Fibroblast of lung (primary cell): ENCODE data around the gene AP2A2. TPM values are rescaled to one million over a fixed set of nuclear protein-coding genes. Genes with fewer than 3 reads are reported as not detected.

Experiments used
- DNase-seq, 2 donors: peaks; one replicate each; pipeline versions ENCODE4 v3.0.0 to v3.0.0-alpha.2; 2010; ENCODE audit warnings: low read depth in 2 of 2
- H2AFZ ChIP-seq: 2 replicates; pipeline ENCODE4 v1.5.1; 2012; ENCODE audit warnings: low read length, control low read depth, inconsistent platforms
- H3K27ac ChIP-seq: 2 replicates; pipeline ENCODE4 v1.5.1; 2011; ENCODE audit warnings: low read length, control low read depth; ENCODE audit not compliant: insufficient read depth
- H3K27me3 ChIP-seq: 2 replicates; pipeline ENCODE4 v1.5.1; 2011; ENCODE audit warnings: mild to moderate bottlenecking, low read length; ENCODE audit not compliant: control insufficient read depth, insufficient read depth
- H3K36me3 ChIP-seq: 2 replicates; pipeline ENCODE4 v1.5.1; 2011; ENCODE audit warnings: low read length; ENCODE audit not compliant: control insufficient read depth, insufficient read depth
- H3K4me1 ChIP-seq: 2 replicates; pipeline ENCODE4 v1.5.1; 2011; ENCODE audit warnings: low read length; ENCODE audit not compliant: control insufficient read depth, insufficient read depth; ENCODE audit errors: extremely low read depth
- H3K4me2 ChIP-seq: 2 replicates; pipeline ENCODE4 v1.5.1; 2011; ENCODE audit warnings: low read length, control low read depth; ENCODE audit not compliant: insufficient read depth; ENCODE audit errors: extremely low read depth
- H3K4me3 ChIP-seq, 4 experiments: fragments of 200-600 bp in 1 of 4; sonication (generic) in 1 of 4; replicated peaks in 1 of 4; 2 replicates each; pipeline ENCODE4 v1.5.1; 2011 to 2016; ENCODE audit warnings: low read length in 4 of 4, low read depth in 3 of 4, mild to moderate bottlenecking in 3 of 4, control low read depth in 2 of 4, inconsistent platforms in 1 of 4, mixed read lengths in 1 of 4; ENCODE audit not compliant: insufficient read depth in 1 of 4; ENCODE audit errors: control extremely low read depth in 1 of 4
- H3K79me2 ChIP-seq: 2 replicates; pipeline ENCODE4 v1.5.1; 2012; ENCODE audit warnings: mild to moderate bottlenecking, low read length, inconsistent platforms; ENCODE audit not compliant: control insufficient read depth, insufficient read depth
- H3K9ac ChIP-seq: 2 replicates; pipeline ENCODE4 v1.5.1; 2011; ENCODE audit warnings: mild to moderate bottlenecking, low read length, control low read depth; ENCODE audit not compliant: insufficient read depth
- H3K9me3 ChIP-seq: 2 replicates; pipeline ENCODE4 v1.5.1; 2012; ENCODE audit warnings: low read depth, low read length; ENCODE audit not compliant: control insufficient read depth, insufficient read depth
- H4K20me1 ChIP-seq: 2 replicates; pipeline ENCODE4 v1.5.1; 2011; ENCODE audit warnings: low read length; ENCODE audit not compliant: control insufficient read depth, insufficient read depth; ENCODE audit errors: extremely low read depth
- CTCF ChIP-seq, 2 donors: IDR thresholded peaks in 1 of 2; conservative IDR thresholded peaks in 1 of 2; 1 replicate in 1 of 2; 2 replicates in 1 of 2; pipeline ENCODE4 v1.5.1; 2011 to 2012; ENCODE audit warnings: low read length in 2 of 2, control low read depth in 1 of 2, inconsistent platforms in 1 of 2, low read depth in 1 of 2, mild to moderate bottlenecking in 1 of 2
- EZH2 ChIP-seq: IDR thresholded peaks from 2 replicates; pipeline ENCODE4 v1.5.1; 2012; ENCODE audit warnings: low read length, control low read depth, mild to moderate bottlenecking; ENCODE audit errors: missing control alignments
- polyA plus RNA-seq, 2 donors: library from polyadenylated mRNA; depleted of rRNA in 1 of 2; stranded (reverse) in 1 of 2; unstranded in 1 of 2; fragments of >200 nt; gene quantifications; 2 replicates each; pipeline ENCODE4 v1.2.1, GENCODE V29; 2011 to 2012; ENCODE audit warnings: missing spikeins in 1 of 2
- total RNA-seq: library from RNA; depleted of rRNA; stranded (reverse); fragments of >200 nt; gene quantifications from 2 replicates; pipeline ENCODE4 v1.2.1, GENCODE V29; 2014

Gene AP2A2
- total and polyA plus RNA-seq, 2 donors (not counting 1 experiment from before 2014, with no cell fraction given), result 21.6 to 46.1 TPM

GRCh38 chr11:925158-925495 lies 543 bp upstream of the AP2A2 start:
- Histone ChIP-seq H3K4me1 (no peaks in the 10 kb centered on the region), H3K27me3 (no peaks in the 10 kb centered on the region), H3K36me3 (no peaks in the 10 kb centered on the region), H3K9ac (no peak overlapping the region), H4K20me1 (no peaks in the 10 kb centered on the region), H3K4me3 (peak overlapping the region in 1 of 4 experiments; percentile 51), H3K4me2 (no peak overlapping the region), H3K79me2 (peaks cover 32% of the 10 kb centered on the region), H2AFZ (no peak overlapping the region), H3K9me3 (no peaks in the 10 kb centered on the region), H3K27ac (no peak overlapping the region)
- no peak for TF ChIP-seq CTCF (conservative IDR thresholded peaks at IDR 0.05 in 1 of 2, IDR thresholded peaks at IDR 0.05 in 1 of 2; ENCODE audit: low read depth in 1 of 2, low read length in 2 of 2)
- no peak for TF ChIP-seq EZH2
- DNase-seq, result no peak

GRCh38 chr11:926341-926916 lies 759 bp downstream of the AP2A2 start:
- H3K4me1 ChIP-seq, result no peaks in the 10 kb centered on the region
- no peak overlapping the region for H2AFZ ChIP-seq
- H3K9me3 ChIP-seq, result no peaks in the 10 kb centered on the region
- H3K27me3 ChIP-seq, result no peaks in the 10 kb centered on the region
- no peak for TF ChIP-seq CTCF (conservative IDR thresholded peaks at IDR 0.05 in 1 of 2, IDR thresholded peaks at IDR 0.05 in 1 of 2; ENCODE audit: low read depth in 1 of 2, low read length in 2 of 2)
- TF ChIP-seq EZH2, result no peak
- H3K9ac ChIP-seq, result peak overlapping the region; percentile 41
- peak overlapping the region; percentile 57 for H3K27ac ChIP-seq
- peak overlapping the region; percentile 53 to 88 (median 74) for H3K4me3 ChIP-seq
- H4K20me1 ChIP-seq, result no peaks in the 10 kb centered on the region
- no peaks in the 10 kb centered on the region for H3K36me3 ChIP-seq
- H3K4me2 ChIP-seq, result peak overlapping the region; percentile 85
- DNase-seq, result peak; percentile 49 to 70
- peaks cover 41% of the 10 kb centered on the region for H3K79me2 ChIP-seq

- H3K4me2 ChIP-seq, result no peak overlapping the region
- H3K27me3 ChIP-seq, result no peaks in the 10 kb centered on the region
- H3K79me2 ChIP-seq, result peaks cover 48% of the 10 kb centered on the region
- no peaks in the 10 kb centered on the region for H3K9me3 ChIP-seq
- no peak overlapping the region for H3K9ac ChIP-seq
- no peaks in the 10 kb centered on the region for H3K4me1 ChIP-seq
- TF ChIP-seq CTCF (conservative IDR thresholded peaks at IDR 0.05 in 1 of 2, IDR thresholded peaks at IDR 0.05 in 1 of 2; ENCODE audit: low read depth in 1 of 2, low read length in 2 of 2) (no peak), EZH2 (no peak)
- H3K4me3 ChIP-seq, result no peak overlapping the region
- no peaks in the 10 kb centered on the region for H4K20me1 ChIP-seq
- no peak overlapping the region for H2AFZ ChIP-seq
- no peak overlapping the region for H3K27ac ChIP-seq
- DNase-seq, result no peak
- H3K36me3 ChIP-seq, result no peaks in the 10 kb centered on the region
Observed at GRCh38 chr11:927871-928270, 2.2 kb downstream of the AP2A2 start.
